ENCODE data around the gene GJB3.

The GJB3 gene

GRCh38 chr1:34774957-34775356, 6.1 kb upstream of the GJB3 start:
- Histone ChIP-seq H3K4me1 (ENCODE audit: control insufficient read depth in 1 of 2, insufficient read depth in 2 of 2, low read length in 2 of 2) (no peaks in the 10 kb centered on the region), H3K9me3 (ENCODE audit: control insufficient read depth in 1 of 2, low read length in 2 of 2) (no peaks in the 10 kb centered on the region), H3K9ac (ENCODE audit: low read depth in 1 of 2, low read length in 2 of 2) (no peak overlapping the region), H3K4me3 (ENCODE audit: low read depth in 1 of 2, low read length in 2 of 2) (no peak overlapping the region), H3K27me3 (ENCODE audit: control insufficient read depth in 1 of 2, insufficient read depth in 2 of 2, low read length in 2 of 2) (peaks cover 0 to 15% of the 10 kb centered on the region in 2 donors), H3K27ac (ENCODE audit: low read depth, low read length) (no peak overlapping the region), H3K36me3 (ENCODE audit: control insufficient read depth in 1 of 2, insufficient read depth in 2 of 2, low read length in 2 of 2) (no peaks in the 10 kb centered on the region)

GRCh38 chr1:34776911-34777310, 4.1 kb upstream of the GJB3 start:
- Histone ChIP-seq H3K4me1 (ENCODE audit: control insufficient read depth in 1 of 2, insufficient read depth in 2 of 2, low read length in 2 of 2) (peaks cover 0 to 13% of the 10 kb centered on the region in 2 donors), H3K9me3 (ENCODE audit: control insufficient read depth in 1 of 2, low read length in 2 of 2) (no peaks in the 10 kb centered on the region), H3K36me3 (ENCODE audit: control insufficient read depth in 1 of 2, insufficient read depth in 2 of 2, low read length in 2 of 2) (no peaks in the 10 kb centered on the region), H3K9ac (ENCODE audit: low read depth in 1 of 2, low read length in 2 of 2) (no peak overlapping the region), H3K27me3 (ENCODE audit: control insufficient read depth in 1 of 2, insufficient read depth in 2 of 2, low read length in 2 of 2) (peaks cover 5 to 25% of the 10 kb centered on the region in 2 donors), H3K4me3 (ENCODE audit: low read depth in 1 of 2, low read length in 2 of 2) (no peak overlapping the region), H3K27ac (ENCODE audit: low read depth, low read length) (no peak overlapping the region)

GRCh38 chr1:34777519-34778321, 3.3 kb upstream of the GJB3 start:
- Histone ChIP-seq H3K9me3 (ENCODE audit: control insufficient read depth in 1 of 2, low read length in 2 of 2) (no peaks in the 10 kb centered on the region), H3K27me3 (ENCODE audit: control insufficient read depth in 1 of 2, insufficient read depth in 2 of 2, low read length in 2 of 2) (peaks cover 12 to 29% of the 10 kb centered on the region in 2 donors), H3K4me1 (ENCODE audit: control insufficient read depth in 1 of 2, insufficient read depth in 2 of 2, low read length in 2 of 2) (peaks cover 5 to 17% of the 10 kb centered on the region in 2 donors), H3K27ac (ENCODE audit: low read depth, low read length) (no peak overlapping the region), H3K4me3 (ENCODE audit: low read depth in 1 of 2, low read length in 2 of 2) (no peak overlapping the region), H3K9ac (ENCODE audit: low read depth in 1 of 2, low read length in 2 of 2) (no peak overlapping the region), H3K36me3 (ENCODE audit: control insufficient read depth in 1 of 2, insufficient read depth in 2 of 2, low read length in 2 of 2) (no peaks in the 10 kb centered on the region)

- no peak overlapping the region for H3K9ac ChIP-seq (ENCODE audit: low read depth in 1 of 2, low read length in 2 of 2)
- no peak overlapping the region for H3K4me3 ChIP-seq (ENCODE audit: low read depth in 1 of 2, low read length in 2 of 2)
- H3K36me3 ChIP-seq (ENCODE audit: control insufficient read depth in 1 of 2, insufficient read depth in 2 of 2, low read length in 2 of 2): no peaks in the 10 kb centered on the region
- H3K27me3 ChIP-seq (ENCODE audit: control insufficient read depth in 1 of 2, insufficient read depth in 2 of 2, low read length in 2 of 2): peaks cover 12 to 32% of the 10 kb centered on the region in 2 donors
- H3K27ac ChIP-seq (ENCODE audit: low read depth, low read length): no peak overlapping the region
- peaks cover 5 to 17% of the 10 kb centered on the region in 2 donors for H3K4me1 ChIP-seq (ENCODE audit: control insufficient read depth in 1 of 2, insufficient read depth in 2 of 2, low read length in 2 of 2)
- H3K9me3 ChIP-seq (ENCODE audit: control insufficient read depth in 1 of 2, low read length in 2 of 2): no peaks in the 10 kb centered on the region
Measured at GRCh38 chr1:34778381-34778780, 2.6 kb upstream of the GJB3 start.

GRCh38 chr1:34779005-34779404, 2.0 kb upstream of the GJB3 start:
- no peaks in the 10 kb centered on the region for H3K36me3 ChIP-seq (ENCODE audit: control insufficient read depth in 1 of 2, insufficient read depth in 2 of 2, low read length in 2 of 2)
- no peak overlapping the region for H3K9ac ChIP-seq (ENCODE audit: low read depth in 1 of 2, low read length in 2 of 2)
- H3K4me1 ChIP-seq (ENCODE audit: control insufficient read depth in 1 of 2, insufficient read depth in 2 of 2, low read length in 2 of 2): peaks cover 9 to 17% of the 10 kb centered on the region in 2 donors
- no peak overlapping the region for H3K27ac ChIP-seq (ENCODE audit: low read depth, low read length)
- H3K27me3 ChIP-seq (ENCODE audit: control insufficient read depth in 1 of 2, insufficient read depth in 2 of 2, low read length in 2 of 2): peaks cover 12 to 32% of the 10 kb centered on the region in 2 donors
- H3K9me3 ChIP-seq (ENCODE audit: control insufficient read depth in 1 of 2, low read length in 2 of 2): no peaks in the 10 kb centered on the region
- H3K4me3 ChIP-seq (ENCODE audit: low read depth in 1 of 2, low read length in 2 of 2): no peak overlapping the region

GRCh38 chr1:34779526-34779925, 1.5 kb upstream of the GJB3 start:
- Histone ChIP-seq H3K9ac (ENCODE audit: low read depth in 1 of 2, low read length in 2 of 2) (no peak overlapping the region), H3K27me3 (ENCODE audit: control insufficient read depth in 1 of 2, insufficient read depth in 2 of 2, low read length in 2 of 2) (peaks cover 12 to 32% of the 10 kb centered on the region in 2 donors), H3K27ac (ENCODE audit: low read depth, low read length) (no peak overlapping the region), H3K4me3 (ENCODE audit: low read depth in 1 of 2, low read length in 2 of 2) (no peak overlapping the region), H3K9me3 (ENCODE audit: control insufficient read depth in 1 of 2, low read length in 2 of 2) (no peaks in the 10 kb centered on the region), H3K36me3 (ENCODE audit: control insufficient read depth in 1 of 2, insufficient read depth in 2 of 2, low read length in 2 of 2) (no peaks in the 10 kb centered on the region), H3K4me1 (ENCODE audit: control insufficient read depth in 1 of 2, insufficient read depth in 2 of 2, low read length in 2 of 2) (peaks cover 11 to 17% of the 10 kb centered on the region in 2 donors)

- H3K27ac ChIP-seq (ENCODE audit: low read depth, low read length): no peak overlapping the region
- no peak overlapping the region for H3K4me3 ChIP-seq (ENCODE audit: low read depth in 1 of 2, low read length in 2 of 2)
- no peaks in the 10 kb centered on the region for H3K9me3 ChIP-seq (ENCODE audit: control insufficient read depth in 1 of 2, low read length in 2 of 2)
- H3K36me3 ChIP-seq (ENCODE audit: control insufficient read depth in 1 of 2, insufficient read depth in 2 of 2, low read length in 2 of 2): no peaks in the 10 kb centered on the region
- peaks cover 11 to 17% of the 10 kb centered on the region in 2 donors for H3K4me1 ChIP-seq (ENCODE audit: control insufficient read depth in 1 of 2, insufficient read depth in 2 of 2, low read length in 2 of 2)
- H3K9ac ChIP-seq (ENCODE audit: low read depth in 1 of 2, low read length in 2 of 2): no peak overlapping the region
- H3K27me3 ChIP-seq (ENCODE audit: control insufficient read depth in 1 of 2, insufficient read depth in 2 of 2, low read length in 2 of 2): peaks cover 12 to 32% of the 10 kb centered on the region in 2 donors
Measured at GRCh38 chr1:34779962-34780361, 1.1 kb upstream of the GJB3 start.

GRCh38 chr1:34780528-34780927, 486 bp upstream of the GJB3 start:
- Histone ChIP-seq H3K27me3 (ENCODE audit: control insufficient read depth in 1 of 2, insufficient read depth in 2 of 2, low read length in 2 of 2) (peaks cover 12 to 32% of the 10 kb centered on the region in 2 donors), H3K9ac (ENCODE audit: low read depth in 1 of 2, low read length in 2 of 2) (no peak overlapping the region), H3K36me3 (ENCODE audit: control insufficient read depth in 1 of 2, insufficient read depth in 2 of 2, low read length in 2 of 2) (no peaks in the 10 kb centered on the region), H3K4me3 (ENCODE audit: low read depth in 1 of 2, low read length in 2 of 2) (peak overlapping the region in 1 of 2 donors; percentile 57), H3K27ac (ENCODE audit: low read depth, low read length) (no peak overlapping the region), H3K9me3 (ENCODE audit: control insufficient read depth in 1 of 2, low read length in 2 of 2) (no peaks in the 10 kb centered on the region), H3K4me1 (ENCODE audit: control insufficient read depth in 1 of 2, insufficient read depth in 2 of 2, low read length in 2 of 2) (peaks cover 11 to 17% of the 10 kb centered on the region in 2 donors)

- Histone ChIP-seq H3K27ac (ENCODE audit: low read depth, low read length) (no peak overlapping the region), H3K4me3 (ENCODE audit: low read depth in 1 of 2, low read length in 2 of 2) (peak overlapping the region; percentile 57), H3K9ac (ENCODE audit: low read depth in 1 of 2, low read length in 2 of 2) (no peak overlapping the region)
Measured at GRCh38 chr1:34781844-34782391, 904 bp downstream of the GJB3 start.

GRCh38 chr1:34784751-34785221, 3.8 kb downstream of the GJB3 start:
- H3K4me3 ChIP-seq (ENCODE audit: low read depth in 1 of 2, low read length in 2 of 2): no peak overlapping the region
- no peaks in the 10 kb centered on the region for H3K36me3 ChIP-seq (ENCODE audit: control insufficient read depth in 1 of 2, insufficient read depth in 2 of 2, low read length in 2 of 2)
- no peak overlapping the region for H3K9ac ChIP-seq (ENCODE audit: low read depth in 1 of 2, low read length in 2 of 2)
- peaks cover 12 to 18% of the 10 kb centered on the region in 2 donors for H3K27me3 ChIP-seq (ENCODE audit: control insufficient read depth in 1 of 2, insufficient read depth in 2 of 2, low read length in 2 of 2)
- peaks cover 11 to 17% of the 10 kb centered on the region in 2 donors for H3K4me1 ChIP-seq (ENCODE audit: control insufficient read depth in 1 of 2, insufficient read depth in 2 of 2, low read length in 2 of 2)
- no peaks in the 10 kb centered on the region for H3K9me3 ChIP-seq (ENCODE audit: control insufficient read depth in 1 of 2, low read length in 2 of 2)
- H3K27ac ChIP-seq (ENCODE audit: low read depth, low read length): no peak overlapping the region

More at GRCh38 chr1:34781844-34782391, 904 bp downstream of the GJB3 start:
- Histone ChIP-seq H3K4me1 (ENCODE audit: control insufficient read depth in 1 of 2, insufficient read depth in 2 of 2, low read length in 2 of 2) (peaks cover 11 to 17% of the 10 kb centered on the region in 2 donors), H3K9me3 (ENCODE audit: control insufficient read depth in 1 of 2, low read length in 2 of 2) (no peaks in the 10 kb centered on the region), H3K36me3 (ENCODE audit: control insufficient read depth in 1 of 2, insufficient read depth in 2 of 2, low read length in 2 of 2) (no peaks in the 10 kb centered on the region), H3K27me3 (ENCODE audit: control insufficient read depth in 1 of 2, insufficient read depth in 2 of 2, low read length in 2 of 2) (peaks cover 12 to 29% of the 10 kb centered on the region in 2 donors)

Measured in duodenal mucosa (tissue), 2 donors.